Activated naive CD8-positive, alpha-beta T cell treated with anti-CD3 and anti-CD28 coated beads, Interleukin-2, amount 50 U/mL, for 16 hours (primary cell): ENCODE results near the gene PSMA7.
"Not testable (repeated sequence)": the region's sequence is repeated elsewhere in the genome, so short reads cannot be mapped to it uniquely, and the experiment has no call there.

Source experiments
- DNase-seq: peaks from one replicate; pipeline ENCODE4 v3.0.0-alpha.2; 2020; ENCODE audit warnings: low read depth, low spot score

PSMA7 gene

GRCh38 chr20:62155428-62156253, 12.4 kb upstream of the PSMA7 start:
- no peak for DNase-seq

DNA sequence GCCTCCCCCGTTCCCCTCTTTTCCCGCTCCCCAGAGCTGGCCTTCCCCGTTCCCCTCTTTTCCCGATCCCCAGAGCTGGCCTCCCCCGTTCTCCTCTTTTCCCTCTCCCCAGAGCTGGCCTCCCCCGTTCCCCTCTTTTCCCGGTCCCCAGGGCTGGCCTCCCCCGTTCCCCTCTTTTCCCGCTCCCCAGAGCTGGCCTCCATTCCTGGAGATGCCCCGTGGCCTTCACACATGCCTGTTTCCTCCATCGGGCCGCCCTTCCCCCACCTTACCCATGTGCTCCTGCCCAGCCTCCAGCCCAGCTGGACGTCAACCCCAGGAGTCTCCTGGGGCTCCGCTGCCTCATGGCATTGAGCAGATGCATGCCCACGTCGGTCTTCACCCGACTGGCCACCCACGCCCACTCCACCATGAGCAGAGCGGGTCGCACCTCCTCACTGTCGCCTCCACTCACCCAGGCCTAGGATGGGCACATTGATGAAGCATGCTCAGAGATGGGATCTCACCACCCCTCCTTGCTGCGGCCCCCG, 8.7 kb upstream of the PSMA7 start:
- DNase-seq: no peak

DNA sequence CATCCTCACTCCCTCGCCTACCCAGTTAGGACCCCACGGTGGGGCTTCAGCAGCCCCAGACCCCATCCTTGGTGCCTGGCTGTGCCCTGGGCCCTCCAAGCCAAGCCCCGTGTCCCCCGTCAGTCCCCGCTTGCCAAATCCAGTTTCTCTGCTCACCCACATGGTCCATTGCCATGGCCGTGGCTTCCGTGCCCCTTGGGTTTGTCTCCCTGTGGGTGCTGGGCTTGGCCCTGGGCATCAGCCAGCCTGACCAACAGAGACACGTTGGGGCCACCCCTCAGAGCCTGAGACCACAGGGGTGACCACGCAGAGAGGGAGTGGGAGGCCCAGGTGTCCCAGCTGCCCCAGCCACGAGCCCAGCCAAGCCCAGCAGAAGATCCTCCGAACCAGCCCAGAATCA, 8.0 kb upstream of the PSMA7 start:
- no peak for DNase-seq

GRCh38 chr20:62150310-62150575, 7.0 kb upstream of the PSMA7 start:
- DNase-seq: no peak

GRCh38 chr20:62149532-62150309, 6.5 kb upstream of the PSMA7 start:
- DNase-seq: no peak

DNA sequence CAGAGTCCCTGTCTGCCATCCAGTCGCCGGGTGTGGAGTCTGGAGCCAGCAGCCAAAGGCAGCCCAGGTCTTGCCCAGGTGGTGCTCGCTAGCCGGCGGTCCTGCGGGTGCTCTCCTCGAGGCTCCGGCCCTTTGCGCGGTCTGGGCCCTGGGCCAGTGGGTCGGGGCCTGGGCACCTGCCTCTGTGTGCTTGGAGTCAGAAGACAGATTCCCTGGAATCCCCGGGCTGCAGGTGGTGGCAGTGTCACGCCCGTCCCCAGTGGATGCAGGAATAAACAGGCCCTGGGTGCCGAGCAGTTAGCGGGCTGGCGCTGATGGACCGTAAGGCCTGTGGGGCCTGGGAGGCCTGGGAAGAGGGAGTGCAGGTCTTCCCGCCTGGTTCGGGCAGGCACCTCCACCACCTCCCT, 5.7 kb upstream of the PSMA7 start:
- DNase-seq: no peak

GRCh38 chr20:62148383-62148782, 5.2 kb upstream of the PSMA7 start:
- not testable (repeated sequence) for DNase-seq

- no peak for DNase-seq
Observed at GRCh38 chr20:62147528-62147927, 4.3 kb upstream of the PSMA7 start.

GRCh38 chr20:62147125-62147524, 3.9 kb upstream of the PSMA7 start:
- DNase-seq: no peak

- no peak for DNase-seq
Observed at GRCh38 chr20:62146019-62146755, 3.0 kb upstream of the PSMA7 start.

DNA sequence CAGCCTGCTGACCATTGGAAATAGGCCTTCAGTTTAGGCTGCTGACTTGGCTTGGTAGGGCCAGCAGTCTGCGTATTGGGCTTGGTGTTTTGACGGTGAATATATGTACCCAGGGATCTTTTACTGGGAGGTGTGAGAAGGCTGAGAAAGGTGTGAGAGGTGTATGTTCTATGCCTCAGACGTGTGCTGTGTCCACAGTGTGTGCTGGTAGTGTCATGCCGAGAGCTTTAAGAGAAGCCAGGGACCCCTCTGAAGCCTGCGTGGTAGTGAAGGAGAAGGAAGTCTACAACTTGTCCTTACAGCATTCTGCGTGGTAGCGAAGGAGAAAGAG, 2.5 kb upstream of the PSMA7 start:
- no peak for DNase-seq

DNA sequence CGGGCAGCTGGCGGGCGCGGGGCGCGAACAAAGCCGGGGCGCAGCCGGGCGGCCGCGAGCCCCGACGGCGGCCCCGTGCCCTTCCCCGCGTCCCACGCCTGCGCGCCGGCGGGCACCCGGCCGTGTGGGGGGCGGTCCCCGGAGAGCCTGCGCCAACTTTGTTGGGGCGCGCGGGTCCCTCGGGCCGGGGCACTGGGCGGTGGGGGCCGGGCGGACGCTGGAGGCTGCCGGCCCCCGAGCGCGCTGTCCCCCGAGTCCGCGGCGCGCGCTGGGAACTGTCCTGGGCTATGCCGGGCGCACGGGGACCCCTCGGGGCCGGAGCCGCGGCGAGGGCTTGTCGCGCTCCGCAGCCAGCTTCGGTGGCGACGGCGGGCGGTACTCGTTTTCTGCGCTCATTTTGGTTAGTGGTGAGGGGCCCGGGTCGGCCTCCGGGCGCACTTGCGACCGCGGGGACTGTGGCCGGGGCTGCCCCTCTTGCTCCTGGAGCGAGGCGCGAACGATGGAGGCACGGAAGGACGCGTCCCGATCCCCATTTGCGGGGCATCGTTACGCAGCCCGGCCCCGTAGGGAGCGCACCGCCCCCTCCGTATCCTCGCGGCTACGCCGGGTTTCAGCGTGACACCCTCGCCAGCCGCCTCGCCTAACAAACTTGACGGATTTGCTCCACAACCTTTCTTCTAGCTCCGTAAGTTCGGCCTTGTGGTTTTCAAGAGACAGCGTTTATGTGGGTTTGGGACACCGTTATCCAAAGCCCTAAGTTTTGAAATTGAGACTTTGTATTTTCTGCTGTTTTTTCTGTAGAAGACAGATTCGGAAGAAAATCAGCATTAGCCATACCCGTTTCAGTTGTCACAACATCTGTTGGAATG, 997 bp upstream of the PSMA7 start:
- DNase-seq: no peak

- DNase-seq: no peak
Observed at GRCh38 chr20:62142252-62143080, 728 bp downstream of the PSMA7 start.

DNA sequence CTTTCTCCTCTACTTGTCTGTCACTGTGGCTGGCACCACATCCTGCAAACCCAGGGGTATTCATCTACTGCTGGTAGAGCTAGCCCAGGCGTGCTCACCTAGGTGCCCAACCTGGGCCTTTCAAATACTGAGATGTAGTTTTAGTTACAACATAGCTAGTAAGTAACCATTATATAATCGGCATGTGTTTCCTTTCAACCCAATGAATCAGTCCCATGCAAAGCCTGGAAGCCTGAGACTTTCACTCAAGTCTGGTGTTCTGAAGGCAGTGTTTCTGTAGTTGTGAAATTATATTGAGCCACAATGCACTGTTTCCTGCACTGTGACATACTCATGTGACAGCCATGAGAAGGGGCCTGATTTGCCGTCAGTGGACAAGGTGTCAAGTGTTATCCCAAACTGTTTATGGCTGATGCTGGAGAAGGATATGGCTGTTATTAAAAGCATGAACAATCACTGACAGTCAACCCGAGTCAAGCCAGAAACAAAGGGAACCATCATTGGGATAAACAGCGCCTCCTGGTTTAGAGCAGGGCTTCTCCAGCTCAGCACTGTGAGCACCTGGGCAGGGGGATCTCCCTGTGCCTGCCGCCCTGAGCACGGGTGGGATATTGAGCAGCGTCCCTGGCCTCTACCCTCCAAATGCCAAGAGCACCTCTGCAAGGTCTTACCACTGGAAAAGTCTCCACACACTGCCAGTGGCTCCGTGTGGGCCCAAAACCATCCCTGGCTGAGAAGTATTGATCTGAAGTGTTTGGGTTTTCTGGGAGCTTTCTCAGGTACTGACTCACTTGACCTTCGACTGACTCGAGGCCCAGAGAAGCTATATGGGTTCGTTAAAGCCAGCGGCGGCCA, 1.6 kb downstream of the PSMA7 start:
- DNase-seq: no peak

DNA sequence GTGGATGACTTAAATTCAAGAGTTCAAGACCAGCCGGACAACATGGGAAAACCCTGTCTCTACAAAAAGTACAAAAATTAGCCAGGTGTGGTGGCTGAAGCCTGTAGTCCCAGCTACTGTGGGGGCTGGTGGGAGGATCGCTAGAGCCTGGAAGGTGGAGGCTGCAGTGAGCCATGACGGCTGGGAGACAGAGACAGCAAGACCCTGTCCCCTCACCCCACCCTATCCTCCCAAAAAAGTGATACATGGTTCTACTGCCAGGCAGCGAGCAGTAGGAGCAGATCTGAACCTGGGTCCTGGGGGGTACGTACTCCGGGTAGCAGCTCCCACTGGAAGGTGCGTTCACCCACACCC, 2.2 kb downstream of the PSMA7 start:
- no peak for DNase-seq

DNA sequence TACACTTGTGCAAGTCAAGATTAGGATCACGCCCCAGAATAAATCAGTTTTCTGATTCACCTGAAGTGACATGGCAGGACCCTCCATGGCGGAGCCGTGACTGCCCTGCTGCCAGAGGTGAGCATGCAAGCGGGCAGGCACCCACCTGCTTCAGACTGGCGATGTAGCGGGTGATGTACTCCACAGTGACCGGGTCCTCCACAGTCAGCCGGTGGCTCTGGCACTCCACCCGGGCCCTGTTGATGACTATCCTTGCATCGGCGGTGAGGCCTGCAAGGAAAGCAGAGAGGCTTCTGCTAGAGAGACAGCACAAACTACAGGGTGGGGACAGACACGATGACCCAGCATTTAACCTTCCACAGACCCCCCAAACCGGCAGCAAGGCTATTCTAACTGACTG, 3.6 kb downstream of the PSMA7 start:
- no peak for DNase-seq

- DNase-seq: no peak
Observed at GRCh38 chr20:62138912-62139311, 4.3 kb downstream of the PSMA7 start.

- no peak for DNase-seq
Observed at GRCh38 chr20:62138204-62138543, 5.0 kb downstream of the PSMA7 start.

DNA sequence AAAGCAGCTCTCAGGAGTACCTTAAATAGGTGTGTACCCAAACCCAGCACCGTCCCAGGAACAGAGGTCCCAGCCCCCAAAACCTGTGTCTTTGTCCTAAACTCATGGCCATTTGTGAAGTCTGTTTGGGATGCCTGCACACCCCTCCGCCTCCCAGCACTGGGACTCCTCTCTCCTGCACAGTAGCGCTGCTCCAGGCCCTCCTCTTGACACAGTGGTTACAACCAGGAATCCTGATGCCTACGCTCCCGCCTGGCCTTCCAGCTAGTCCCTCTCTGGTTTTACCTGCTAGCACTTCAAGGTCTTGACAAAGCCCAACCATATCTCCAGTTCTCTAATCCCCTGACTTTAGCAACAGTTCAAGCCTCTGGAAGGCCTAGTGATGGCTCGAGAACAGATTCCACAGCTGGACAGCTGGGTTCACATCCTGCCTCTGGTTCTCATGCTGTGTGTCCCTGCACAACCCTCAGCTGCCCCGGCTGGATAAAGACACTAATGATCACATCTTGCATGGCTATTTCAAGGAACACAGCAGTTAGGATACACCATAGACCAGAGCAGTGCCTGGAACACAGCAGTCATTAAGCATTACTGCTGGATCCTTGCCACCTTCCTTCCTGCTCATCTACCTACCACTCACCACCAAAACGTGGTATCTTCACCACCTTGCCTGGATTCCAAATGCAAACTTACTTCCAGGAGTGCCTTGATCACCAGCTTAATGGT, 5.6 kb downstream of the PSMA7 start:
- DNase-seq: no peak

DNA sequence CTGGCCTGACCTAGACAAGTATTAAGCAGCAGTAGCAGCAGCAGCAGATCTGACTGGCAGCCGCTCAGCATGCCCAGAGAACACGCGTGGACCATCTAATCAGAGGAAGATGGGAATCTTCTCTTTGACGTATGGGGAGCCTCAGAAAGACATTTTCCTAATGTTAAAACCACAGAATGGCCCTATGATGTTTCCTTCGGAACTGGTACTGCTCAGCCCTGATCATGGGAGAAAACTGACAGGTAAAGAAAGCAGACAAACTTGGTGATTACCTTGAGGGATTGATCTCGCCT, 6.2 kb downstream of the PSMA7 start:
- DNase-seq: no peak
